NCI-H128 (cell line): ENCODE data around the gene KCNK10.

Source experiments
- DNase-seq: peaks from one replicate; lab custom pipeline; 2025; ENCODE audit not compliant: unreplicated experiment; lab: John Stamatoyannopoulos, UW

KCNK10 gene

GRCh38 chr14:88323086-88323522 lies at the start of gene KCNK10:
TSS of gene KCNK10 (minus strand) at chr14:88323269. CDS start at chr14:88322798, 471 bp downstream.
- DNase-seq = peak; percentile 43

- no peak for DNase-seq
Measured at GRCh38 chr14:88369496-88369895, 46.4 kb upstream of the KCNK10 start.

- DNase-seq = no peak
Measured at GRCh38 chr14:88364710-88365413, 41.8 kb upstream of the KCNK10 start.

- no peak for DNase-seq
Measured at GRCh38 chr14:88363644-88364043, 40.6 kb upstream of the KCNK10 start.

- no peak for DNase-seq
Measured at GRCh38 chr14:88359500-88359899, 36.4 kb upstream of the KCNK10 start.

GRCh38 chr14:88354358-88354757 lies 31.3 kb upstream of the KCNK10 start:
- DNase-seq = no peak

GRCh38 chr14:88352698-88353097 lies 29.6 kb upstream of the KCNK10 start:
- DNase-seq = peak; percentile 74

GRCh38 chr14:88351966-88352691 lies 29.1 kb upstream of the KCNK10 start:
- DNase-seq = peak; percentile 56

- no peak for DNase-seq
Measured at GRCh38 chr14:88348546-88348945, 25.5 kb upstream of the KCNK10 start.

- DNase-seq = no peak
Measured at GRCh38 chr14:88346048-88346639, 23.1 kb upstream of the KCNK10 start.

- no peak for DNase-seq
Measured at GRCh38 chr14:88342980-88343379, 19.9 kb upstream of the KCNK10 start.

GRCh38 chr14:88340357-88340756 lies 17.3 kb upstream of the KCNK10 start:
- no peak for DNase-seq

- DNase-seq = no peak
Measured at GRCh38 chr14:88333036-88333435, 10.0 kb upstream of the KCNK10 start.

GRCh38 chr14:88327497-88327896 lies 4.4 kb upstream of the KCNK10 start:
- DNase-seq = no peak

- no peak for DNase-seq
Measured at GRCh38 chr14:88326352-88327103, 3.5 kb upstream of the KCNK10 start.

- no peak for DNase-seq
Measured at GRCh38 chr14:88325883-88326282, 2.8 kb upstream of the KCNK10 start.

- no peak for DNase-seq
Measured at GRCh38 chr14:88324930-88325329, 1.9 kb upstream of the KCNK10 start.

- no peak for DNase-seq
Measured at GRCh38 chr14:88324491-88324890, 1.4 kb upstream of the KCNK10 start.

GRCh38 chr14:88323523-88324199 lies 592 bp upstream of the KCNK10 start:
- DNase-seq = no peak

- no peak for DNase-seq
Measured at GRCh38 chr14:88322504-88323085, 474 bp downstream of the KCNK10 start.
